ENCODE data around the gene PCP2.

DNA sequence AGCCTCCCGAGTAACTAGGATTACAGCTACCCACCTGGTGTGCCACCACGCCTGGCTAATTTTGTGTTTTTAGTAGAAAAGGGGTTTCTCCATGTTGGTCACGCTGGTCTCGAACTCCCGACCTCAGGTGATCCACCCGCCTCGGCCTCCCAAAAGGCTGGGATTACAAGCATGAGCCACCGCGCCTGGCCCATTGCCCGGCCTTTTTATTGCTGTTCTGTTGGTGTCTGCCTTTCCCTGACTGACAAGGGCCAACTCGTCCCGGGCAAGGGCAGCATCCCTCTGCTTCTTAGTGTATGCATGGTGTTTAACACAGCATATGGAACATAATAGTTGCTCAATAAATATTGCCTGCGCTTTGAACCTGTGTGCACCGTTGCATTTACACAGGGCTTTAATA is 29.1 kb upstream of the PCP2 start:
- TF ChIP-seq, protein P1, sequence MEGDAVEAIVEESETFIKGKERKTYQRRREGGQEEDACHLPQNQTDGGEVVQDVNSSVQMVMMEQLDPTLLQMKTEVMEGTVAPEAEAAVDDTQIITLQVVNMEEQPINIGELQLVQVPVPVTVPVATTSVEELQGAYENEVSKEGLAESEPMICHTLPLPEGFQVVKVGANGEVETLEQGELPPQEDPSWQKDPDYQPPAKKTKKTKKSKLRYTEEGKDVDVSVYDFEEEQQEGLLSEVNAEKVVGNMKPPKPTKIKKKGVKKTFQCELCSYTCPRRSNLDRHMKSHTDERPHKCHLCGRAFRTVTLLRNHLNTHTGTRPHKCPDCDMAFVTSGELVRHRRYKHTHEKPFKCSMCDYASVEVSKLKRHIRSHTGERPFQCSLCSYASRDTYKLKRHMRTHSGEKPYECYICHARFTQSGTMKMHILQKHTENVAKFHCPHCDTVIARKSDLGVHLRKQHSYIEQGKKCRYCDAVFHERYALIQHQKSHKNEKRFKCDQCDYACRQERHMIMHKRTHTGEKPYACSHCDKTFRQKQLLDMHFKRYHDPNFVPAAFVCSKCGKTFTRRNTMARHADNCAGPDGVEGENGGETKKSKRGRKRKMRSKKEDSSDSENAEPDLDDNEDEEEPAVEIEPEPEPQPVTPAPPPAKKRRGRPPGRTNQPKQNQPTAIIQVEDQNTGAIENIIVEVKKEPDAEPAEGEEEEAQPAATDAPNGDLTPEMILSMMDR (IDR thresholded peaks at IDR 0.05): no peak
- no peak for TF ChIP-seq POLR2A (IDR thresholded peaks at IDR 0.05)

Measured in uterus (tissue), 2 donors.